Activated CD4-positive, alpha-beta T cell treated with anti-CD3 and anti-CD28 coated beads, Interleukin-2, amount 10 ng/mL, durations not matched to agents 24 days and 14 days (primary cell): ENCODE measurements around the gene C12orf50. TPM values are rescaled to one million over a fixed set of nuclear protein-coding genes. Genes with fewer than 3 reads are reported as not detected.
"Not testable (repeated sequence)": the region's sequence is repeated elsewhere in the genome, so short reads cannot be mapped to it uniquely, and the experiment has no call there.

ENCODE experiments used
- DNase-seq: peaks from one replicate; pipeline ENCODE4 v3.0.0; 2022
- H3K27ac Mint-ChIP-seq: one replicate; pipeline ENCODE4 v1.8.0; 2022; ENCODE audit warnings: mild to moderate bottlenecking, mixed read lengths
- H3K27me3 Mint-ChIP-seq: one replicate; pipeline ENCODE4 v1.8.0; 2022; ENCODE audit warnings: mixed read lengths
- H3K36me3 Mint-ChIP-seq: one replicate; pipeline ENCODE4 v1.8.0; 2022; ENCODE audit warnings: low read depth, mild to moderate bottlenecking, mixed read lengths
- H3K4me1 Mint-ChIP-seq: one replicate; pipeline ENCODE4 v1.8.0; 2021; ENCODE audit warnings: mixed read lengths
- H3K4me3 Mint-ChIP-seq: one replicate; pipeline ENCODE4 v1.8.0; 2022; ENCODE audit warnings: mild to moderate bottlenecking, moderate library complexity, mixed read lengths
- H3K9me3 Mint-ChIP-seq: one replicate; pipeline ENCODE4 v1.8.0; 2021; ENCODE audit warnings: mixed read lengths
- intact Hi-C: fragments of 100-400 bp; cut with micrococcal nuclease; formaldehyde crosslinking; loops from one replicate; pipeline ENCODE4 v1.15.1; 2023
- total RNA-seq: library from RNA; stranded (reverse); gene quantifications from 2 replicates; pipeline ENCODE4 v1.2.3, GENCODE V29; 2022

C12orf50 gene
- total RNA-seq, 1 donor from 2014 or later: not detected

DNA sequence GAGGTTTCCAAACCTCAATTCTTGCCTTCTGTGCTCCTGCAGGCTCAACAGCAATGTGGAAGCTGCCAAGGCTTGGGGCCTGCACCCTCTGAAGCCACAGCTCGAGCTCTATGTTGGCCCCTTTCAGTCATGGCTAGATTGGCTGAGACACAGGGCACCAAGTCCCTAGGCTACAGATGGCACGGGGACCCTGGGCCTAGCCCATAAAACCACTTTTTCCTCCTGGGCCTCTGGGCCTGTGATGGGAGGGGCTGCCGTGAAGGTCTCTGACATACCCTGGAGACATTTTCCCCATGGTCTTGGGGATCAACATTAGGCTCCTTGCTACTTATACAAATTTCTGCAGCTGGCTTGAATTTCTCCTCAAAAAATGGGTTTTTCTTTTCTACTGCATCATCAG lies 2.0 kb upstream of the C12orf50 start:
- intact Hi-C loops: loop anchor here (10.0 kb wide), 1 partner anchor 364 kb away; no protein-coding TSS in a partner anchor
- not testable (repeated sequence) for DNase-seq, H3K4me3 Mint-ChIP-seq, H3K27me3 Mint-ChIP-seq, H3K27ac Mint-ChIP-seq, H3K9me3 Mint-ChIP-seq, H3K36me3 Mint-ChIP-seq
- H3K4me1 Mint-ChIP-seq: peaks cover 13% of the 10 kb centered on the region

DNA sequence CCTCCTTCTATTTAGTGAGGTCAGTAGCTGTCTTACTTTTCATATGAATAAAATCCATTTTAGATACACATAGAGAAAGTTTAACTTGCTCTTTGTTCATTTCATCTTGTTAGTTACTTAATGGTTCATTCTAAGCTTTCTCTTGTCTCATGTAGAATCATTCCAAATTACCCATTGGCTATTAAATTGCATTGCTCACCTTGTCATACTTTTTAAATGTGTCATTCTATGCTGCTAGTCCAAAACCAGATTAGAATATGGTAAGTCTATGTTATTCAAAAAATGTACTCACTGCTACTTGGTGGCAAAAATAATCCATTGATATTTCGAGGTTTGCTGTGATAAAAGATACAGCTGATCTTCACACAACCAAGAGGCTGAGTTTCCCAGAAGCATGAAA lies 3.0 kb downstream of the C12orf50 start:
- intact Hi-C loops: no loop called here
- peaks cover 22% of the 10 kb centered on the region for H3K27me3 Mint-ChIP-seq
- no peaks in the 10 kb centered on the region for H3K4me1 Mint-ChIP-seq
- no peak overlapping the region for H3K4me3 Mint-ChIP-seq
- H3K36me3 Mint-ChIP-seq: no peaks in the 10 kb centered on the region
- DNase-seq: no peak
- H3K27ac Mint-ChIP-seq: no peak overlapping the region
- H3K9me3 Mint-ChIP-seq: no peaks in the 10 kb centered on the region

DNA sequence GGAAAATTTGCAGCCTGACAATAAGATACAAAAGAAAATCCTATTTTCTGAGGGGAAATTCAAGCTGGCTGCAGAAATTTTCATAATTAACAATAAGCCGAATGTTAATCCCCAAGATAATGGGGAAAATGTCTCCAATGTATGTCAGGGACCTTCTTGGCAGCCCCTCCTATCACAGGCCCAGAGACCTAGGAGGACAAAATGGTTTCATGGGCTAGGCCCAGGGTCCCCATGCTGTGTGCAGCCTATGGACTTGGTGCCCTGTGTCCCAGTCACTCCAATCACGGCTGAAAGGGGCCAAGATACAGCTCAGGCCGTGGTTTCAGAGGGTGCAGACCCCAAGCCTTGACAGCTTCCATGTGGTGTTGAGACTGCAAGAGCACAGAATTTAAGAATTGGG lies 11.2 kb downstream of the C12orf50 start:
- intact Hi-C loops: no loop called here
- H3K27ac Mint-ChIP-seq: no peak overlapping the region
- no peaks in the 10 kb centered on the region for H3K36me3 Mint-ChIP-seq
- no peak overlapping the region for H3K4me3 Mint-ChIP-seq
- peaks cover 9% of the 10 kb centered on the region for H3K27me3 Mint-ChIP-seq
- peaks cover 10% of the 10 kb centered on the region for H3K9me3 Mint-ChIP-seq
- H3K4me1 Mint-ChIP-seq: no peaks in the 10 kb centered on the region
- no peak for DNase-seq

DNA sequence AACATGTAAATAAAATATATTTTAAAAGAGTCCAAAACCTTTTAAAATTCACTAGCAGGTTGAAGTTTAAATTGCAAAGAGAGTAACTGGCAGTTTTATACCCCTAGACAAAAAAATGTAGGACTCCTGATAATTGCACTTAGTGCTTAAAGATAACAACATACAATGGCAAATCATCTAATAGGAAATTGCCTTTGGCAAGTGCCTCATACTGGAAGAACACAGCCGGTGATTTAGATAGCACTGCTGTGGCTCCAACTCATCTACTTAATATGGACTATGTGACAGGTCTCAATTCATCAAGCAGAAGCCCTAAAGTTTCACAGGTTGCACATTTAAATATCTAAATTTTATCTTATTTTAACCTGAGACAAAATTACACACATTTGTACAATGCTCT lies 13.4 kb downstream of the C12orf50 start:
- Mint-ChIP-seq H3K9me3 (peaks cover 10% of the 10 kb centered on the region), H3K4me3 (no peak overlapping the region), H3K27me3 (peaks cover 2% of the 10 kb centered on the region), H3K27ac (no peak overlapping the region), H3K36me3 (no peaks in the 10 kb centered on the region), H3K4me1 (no peaks in the 10 kb centered on the region)
- intact Hi-C loops: no loop called here
- DNase-seq: no peak

DNA sequence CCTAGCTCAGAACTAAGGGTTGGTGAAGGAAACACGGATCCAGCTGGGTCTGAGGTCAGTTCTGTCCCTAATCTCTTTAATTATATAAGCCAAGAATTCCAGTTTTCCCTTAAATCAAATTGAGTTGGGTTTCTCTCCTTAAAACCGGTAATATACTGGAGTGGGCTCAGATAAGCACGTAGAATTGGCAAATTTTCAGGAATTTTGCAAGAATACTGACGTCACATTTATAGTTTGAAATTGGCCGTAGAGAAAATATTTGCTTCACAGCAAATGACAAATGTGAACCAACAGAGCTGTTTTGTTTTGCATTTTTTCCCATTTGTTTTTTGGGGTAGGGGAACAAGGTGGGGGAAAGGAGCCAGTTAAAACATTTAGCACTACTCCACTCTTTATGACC lies 17.4 kb downstream of the C12orf50 start:
- Mint-ChIP-seq H3K9me3 (no peaks in the 10 kb centered on the region), H3K36me3 (no peaks in the 10 kb centered on the region), H3K27ac (no peak overlapping the region), H3K4me3 (no peak overlapping the region), H3K4me1 (no peaks in the 10 kb centered on the region), H3K27me3 (peaks cover 2% of the 10 kb centered on the region)
- intact Hi-C loops: no loop called here
- no peak for DNase-seq

DNA sequence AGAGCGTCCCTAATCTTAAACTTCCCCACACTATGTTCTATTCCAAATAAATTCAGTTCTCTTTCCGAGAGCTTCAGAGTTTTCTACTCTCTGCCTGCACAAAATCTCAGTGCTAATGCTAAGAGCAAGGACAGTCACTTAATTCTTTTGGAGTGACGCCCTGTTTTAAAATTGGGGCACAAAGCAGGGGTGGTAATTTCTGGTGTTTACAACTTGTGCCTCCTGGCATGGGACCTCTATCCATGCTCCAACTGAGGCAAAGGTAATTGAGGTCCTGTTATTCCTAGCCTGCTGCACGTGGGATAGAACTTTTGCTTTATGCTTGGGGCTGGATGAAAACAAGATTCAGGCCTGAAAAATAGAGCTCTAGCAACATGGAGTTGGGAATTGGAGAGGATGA lies 22.9 kb downstream of the C12orf50 start:
- no peak overlapping the region for H3K4me3 Mint-ChIP-seq
- DNase-seq: no peak
- no peaks in the 10 kb centered on the region for H3K9me3 Mint-ChIP-seq
- no peak overlapping the region for H3K27ac Mint-ChIP-seq
- intact Hi-C loops: no loop called here
- no peaks in the 10 kb centered on the region for H3K4me1 Mint-ChIP-seq
- peaks cover 2% of the 10 kb centered on the region for H3K27me3 Mint-ChIP-seq
- no peaks in the 10 kb centered on the region for H3K36me3 Mint-ChIP-seq

DNA sequence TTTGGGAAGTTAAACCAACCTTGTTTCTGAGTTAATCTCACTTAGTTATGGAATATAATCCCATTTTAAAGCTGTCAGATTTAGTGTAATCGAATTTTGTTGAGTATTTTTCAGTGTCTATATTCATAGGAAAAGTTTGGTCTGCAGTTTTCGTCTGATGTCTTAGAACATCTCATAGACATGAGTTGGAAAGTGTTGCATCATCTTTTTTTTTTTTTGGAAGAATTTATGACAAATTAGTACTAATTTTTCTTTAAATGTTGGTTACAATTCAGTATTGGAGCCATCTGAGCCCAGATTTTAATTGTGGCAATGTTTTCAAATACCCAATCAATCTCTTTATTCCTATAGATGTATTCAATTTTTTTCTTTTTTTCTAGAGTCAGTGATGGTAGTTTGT lies 27.9 kb downstream of the C12orf50 start:
- Mint-ChIP-seq H3K4me3 (no peak overlapping the region), H3K27me3 (peaks cover 2% of the 10 kb centered on the region), H3K36me3 (no peaks in the 10 kb centered on the region), H3K4me1 (no peaks in the 10 kb centered on the region), H3K27ac (no peak overlapping the region), H3K9me3 (no peaks in the 10 kb centered on the region)
- no peak for DNase-seq
- intact Hi-C loops: no loop called here

DNA sequence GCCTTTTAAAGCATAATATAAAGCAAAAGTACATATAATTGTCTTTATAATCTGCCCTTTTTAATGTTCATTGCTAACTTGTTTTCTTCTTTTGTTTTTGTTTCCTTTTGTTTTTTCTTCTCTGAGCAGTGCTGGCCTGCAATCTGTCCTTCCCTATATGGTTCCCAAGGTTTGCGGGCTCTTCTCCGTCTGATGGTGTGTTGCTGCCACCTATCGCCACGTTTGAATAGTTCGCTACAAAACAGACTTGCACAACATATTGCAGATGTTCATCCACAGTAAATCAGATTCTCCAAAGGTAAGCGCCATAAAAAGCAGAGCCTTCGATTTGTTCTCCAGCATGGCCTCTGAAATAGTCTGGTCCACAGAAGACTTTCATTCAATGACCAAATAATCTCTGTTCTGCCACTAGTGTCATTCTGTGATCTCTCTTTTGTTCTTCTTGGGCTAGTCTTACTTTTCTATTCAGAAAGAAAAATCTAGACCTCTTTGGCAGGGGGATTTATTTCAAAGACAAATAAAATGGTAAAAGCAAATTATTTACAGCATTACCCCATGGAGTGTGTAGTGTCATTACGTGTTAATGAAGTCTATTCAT lies 33.5 kb downstream of the C12orf50 start:
- Mint-ChIP-seq H3K36me3 (no peaks in the 10 kb centered on the region), H3K4me1 (peaks cover 1% of the 10 kb centered on the region), H3K27ac (no peak overlapping the region), H3K9me3 (no peaks in the 10 kb centered on the region), H3K27me3 (peaks cover 1% of the 10 kb centered on the region), H3K4me3 (no peak overlapping the region)
- intact Hi-C loops: loop anchor here (5.0 kb wide), 1 partner anchor 128 kb away; no protein-coding TSS in a partner anchor
- peak; percentile 76 for DNase-seq

DNA sequence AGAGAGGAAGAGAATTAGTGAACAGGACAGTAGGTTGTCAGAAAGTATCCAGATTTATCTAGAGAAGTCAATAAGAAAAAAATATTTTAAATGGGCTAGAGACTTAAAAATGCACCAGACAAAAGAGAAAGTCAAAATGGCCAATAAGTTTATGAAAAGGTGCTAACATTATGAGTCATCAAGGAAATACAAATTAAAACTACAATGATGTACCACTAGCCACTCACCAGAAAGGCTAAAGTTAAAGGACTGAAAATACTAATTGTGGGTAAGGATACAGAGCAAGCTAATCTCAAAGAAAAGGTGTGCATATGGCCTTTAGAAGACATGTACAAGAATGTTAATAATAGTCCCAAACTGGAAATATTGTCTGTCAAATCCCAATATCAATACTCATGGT lies 37.7 kb downstream of the C12orf50 start:
- Mint-ChIP-seq H3K4me1 (peaks cover 1% of the 10 kb centered on the region), H3K36me3 (no peaks in the 10 kb centered on the region), H3K27ac (no peak overlapping the region), H3K4me3 (no peak overlapping the region), H3K27me3 (peaks cover 1% of the 10 kb centered on the region), H3K9me3 (no peaks in the 10 kb centered on the region)
- no peak for DNase-seq
- intact Hi-C loops: no loop called here

DNA sequence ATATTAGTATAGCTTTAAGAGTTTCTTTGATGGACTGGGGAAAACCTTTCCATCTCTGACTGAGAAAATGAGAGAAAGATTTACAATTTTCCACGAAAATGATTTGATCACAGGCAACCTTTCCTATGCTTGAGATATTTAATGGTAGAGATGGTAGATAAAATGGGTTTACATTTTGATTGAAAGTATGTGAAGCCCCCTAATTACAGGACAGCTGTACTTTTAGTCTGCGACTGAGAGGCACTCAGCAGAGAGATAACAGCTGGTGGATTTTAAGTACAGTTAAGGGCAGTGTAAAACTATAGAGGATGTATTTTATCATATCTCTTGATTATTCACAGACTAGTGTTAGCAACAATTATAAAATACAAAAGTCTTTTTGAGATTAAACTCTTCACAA lies 40.7 kb downstream of the C12orf50 start:
- H3K27ac Mint-ChIP-seq: no peak overlapping the region
- no peak overlapping the region for H3K4me3 Mint-ChIP-seq
- intact Hi-C loops: no loop called here
- no peaks in the 10 kb centered on the region for H3K27me3 Mint-ChIP-seq
- no peaks in the 10 kb centered on the region for H3K9me3 Mint-ChIP-seq
- H3K36me3 Mint-ChIP-seq: no peaks in the 10 kb centered on the region
- DNase-seq: no peak
- no peaks in the 10 kb centered on the region for H3K4me1 Mint-ChIP-seq

DNA sequence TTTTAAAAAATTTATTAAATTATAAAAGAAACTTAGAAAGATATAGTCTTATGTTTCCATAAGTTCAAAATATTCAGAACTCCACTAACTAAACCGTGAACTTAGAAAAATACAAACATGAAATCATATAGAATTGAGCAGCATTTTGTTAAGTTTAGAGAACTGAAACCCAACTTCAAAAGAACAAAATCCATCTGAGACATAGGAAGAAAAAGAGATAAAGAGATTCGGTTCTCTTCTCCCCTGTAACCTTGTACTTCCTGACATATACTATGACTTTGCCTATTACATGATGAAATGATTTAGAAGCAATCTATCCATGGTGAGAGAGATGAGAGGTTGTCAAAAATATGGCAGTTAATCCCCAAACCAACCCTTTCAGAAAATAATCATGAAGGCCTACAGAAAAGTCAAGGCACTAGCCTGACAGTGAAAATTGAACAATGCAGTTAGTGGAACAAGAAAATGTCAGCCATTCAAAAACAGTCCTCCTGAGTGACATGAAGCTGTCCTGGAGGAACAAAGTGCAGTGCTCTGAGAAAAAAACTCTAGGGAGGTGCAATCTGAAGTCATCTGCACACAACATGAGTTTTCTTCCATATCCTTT lies 44.0 kb downstream of the C12orf50 start:
- intact Hi-C loops: no loop called here
- Mint-ChIP-seq H3K4me3 (no peak overlapping the region), H3K4me1 (no peaks in the 10 kb centered on the region), H3K27me3 (no peaks in the 10 kb centered on the region), H3K36me3 (no peaks in the 10 kb centered on the region), H3K27ac (no peak overlapping the region), H3K9me3 (no peaks in the 10 kb centered on the region)
- no peak for DNase-seq

DNA sequence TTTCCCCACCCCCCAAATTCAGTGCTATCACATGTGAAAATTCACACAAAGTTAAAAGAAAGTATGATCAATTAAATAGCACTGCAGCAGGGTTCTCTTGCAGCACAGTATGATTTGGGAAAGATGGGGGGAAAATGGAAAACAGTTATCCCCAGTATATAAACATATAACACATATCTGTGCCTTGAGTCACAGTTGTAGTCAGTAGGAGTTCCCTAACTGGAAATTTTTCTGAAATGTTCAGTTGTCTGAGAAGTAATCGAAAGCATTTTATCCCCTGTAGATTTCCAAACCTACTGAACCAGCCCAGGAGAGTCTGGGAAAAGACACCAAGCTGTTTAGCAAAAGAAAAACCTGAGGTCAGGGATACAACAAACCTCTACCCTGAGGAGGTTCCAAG lies 47.0 kb downstream of the C12orf50 start:
- no peak for DNase-seq
- Mint-ChIP-seq H3K36me3 (no peaks in the 10 kb centered on the region), H3K27me3 (no peaks in the 10 kb centered on the region), H3K4me3 (no peak overlapping the region), H3K4me1 (no peaks in the 10 kb centered on the region), H3K27ac (no peak overlapping the region), H3K9me3 (no peaks in the 10 kb centered on the region)
- intact Hi-C loops: no loop called here

DNA sequence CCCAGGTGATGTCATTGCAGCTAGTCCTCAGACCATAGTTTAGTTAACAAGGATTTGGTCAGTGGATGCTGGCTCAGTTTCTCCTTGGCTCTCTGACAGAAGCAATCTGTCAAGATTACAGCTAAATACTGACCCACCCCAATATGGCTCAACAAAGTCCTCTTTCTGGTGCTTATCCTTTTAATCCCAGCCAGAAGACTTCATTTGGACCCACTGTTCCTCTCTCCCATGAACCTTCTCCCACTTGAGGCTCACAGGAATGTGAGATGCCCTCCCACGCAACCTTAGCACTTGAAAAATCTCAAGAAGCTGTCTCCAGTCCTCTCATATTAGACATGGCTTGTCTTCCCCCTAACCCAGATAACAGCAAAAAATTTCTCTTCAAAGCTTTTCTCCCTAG lies 47.7 kb downstream of the C12orf50 start:
- H3K36me3 Mint-ChIP-seq: no peaks in the 10 kb centered on the region
- intact Hi-C loops: no loop called here
- no peaks in the 10 kb centered on the region for H3K9me3 Mint-ChIP-seq
- H3K4me3 Mint-ChIP-seq: no peak overlapping the region
- no peaks in the 10 kb centered on the region for H3K27me3 Mint-ChIP-seq
- H3K27ac Mint-ChIP-seq: no peak overlapping the region
- no peak for DNase-seq
- H3K4me1 Mint-ChIP-seq: no peaks in the 10 kb centered on the region

DNA sequence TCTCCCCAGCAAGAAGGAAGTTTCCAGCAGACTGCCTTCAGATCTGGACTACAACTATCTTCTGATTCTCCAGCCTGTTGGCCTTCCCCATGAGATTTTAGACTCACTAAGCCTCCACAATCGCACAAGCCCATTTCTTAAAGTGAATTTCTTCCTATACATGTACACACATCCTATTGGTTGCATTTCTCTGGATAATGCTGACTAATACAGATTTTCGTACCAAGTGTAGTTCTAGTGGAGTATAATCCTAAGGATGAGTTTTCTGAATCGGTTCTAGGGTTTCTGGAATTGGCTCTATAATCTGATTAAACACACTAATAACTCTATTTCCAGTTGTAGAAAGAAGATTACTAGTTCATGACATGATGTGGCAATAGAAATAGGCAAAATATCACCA lies 53.3 kb downstream of the C12orf50 start:
- Mint-ChIP-seq H3K36me3 (no peaks in the 10 kb centered on the region), H3K9me3 (peaks cover 12% of the 10 kb centered on the region), H3K27me3 (no peaks in the 10 kb centered on the region), H3K4me3 (no peak overlapping the region), H3K4me1 (no peaks in the 10 kb centered on the region), H3K27ac (no peak overlapping the region)
- DNase-seq: no peak
- intact Hi-C loops: no loop called here

DNA sequence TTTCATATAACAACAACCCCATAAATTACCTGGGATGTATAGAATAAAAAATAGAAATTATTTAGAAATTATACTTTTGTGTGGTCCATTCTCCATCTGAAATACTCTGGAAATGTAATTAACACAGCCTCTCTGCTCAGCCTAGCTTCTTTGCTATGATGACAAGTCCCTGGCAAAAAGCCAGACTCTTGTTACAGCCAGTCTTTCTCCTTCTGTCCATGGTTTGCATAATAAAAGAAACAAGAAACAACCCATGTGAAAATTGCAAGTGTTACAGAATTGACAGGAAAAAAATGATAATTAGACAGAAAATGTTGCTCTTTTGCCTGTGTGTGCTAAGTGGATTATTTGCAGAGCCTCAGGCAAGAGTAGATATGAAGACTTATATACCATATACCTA lies 61.3 kb downstream of the C12orf50 start:
- no peaks in the 10 kb centered on the region for H3K9me3 Mint-ChIP-seq
- no peaks in the 10 kb centered on the region for H3K36me3 Mint-ChIP-seq
- no peaks in the 10 kb centered on the region for H3K4me1 Mint-ChIP-seq

More for the DNA sequence above, 61.3 kb downstream of the C12orf50 start:
- intact Hi-C loops: no loop called here
- Mint-ChIP-seq H3K27me3 (no peaks in the 10 kb centered on the region), H3K27ac (no peak overlapping the region), H3K4me3 (no peak overlapping the region)
- no peak for DNase-seq
